Hepatocyte (in vitro differentiated cells): ENCODE results near the gene KHDRBS1. TPM values are rescaled to one million over a fixed set of nuclear protein-coding genes. Genes with fewer than 3 reads are reported as not detected.

Source experiments
- DNase-seq: peaks from one replicate; pipeline ENCODE4 v3.0.0-alpha.2; 2016; ENCODE audit warnings: low spot score
- H2AFZ ChIP-seq: fragments of 200-600 bp; sonication (generic); 2 replicates; pipeline ENCODE4 v1.6.0; 2016; ENCODE audit warnings: antibody characterized with exemption, mild to moderate bottlenecking
- H3K27ac ChIP-seq: fragments of 200-600 bp; sonication (generic); 2 replicates; pipeline ENCODE4 v1.5.1; 2016; ENCODE audit warnings: mild to moderate bottlenecking
- H3K27me3 ChIP-seq: fragments of 200-600 bp; sonication (generic); 2 replicates; pipeline ENCODE4 v1.6.1; 2016
- H3K36me3 ChIP-seq: fragments of 200-600 bp; sonication (generic); replicated peaks from 2 replicates; pipeline ENCODE4 v1.5.1; 2016; ENCODE audit warnings: low read depth; ENCODE audit not compliant: insufficient read depth
- H3K4me1 ChIP-seq: fragments of 200-600 bp; sonication (generic); 2 replicates; pipeline ENCODE4 v1.5.1; 2016; ENCODE audit warnings: mild to moderate bottlenecking, moderate library complexity; ENCODE audit not compliant: insufficient read depth
- H3K4me2 ChIP-seq: fragments of 200-600 bp; sonication (generic); 2 replicates; pipeline ENCODE4 v1.6.0; 2016
- H3K4me3 ChIP-seq: fragments of 200-600 bp; sonication (generic); 2 replicates; pipeline ENCODE4 v1.5.1; 2016; ENCODE audit warnings: mild to moderate bottlenecking
- H3K79me2 ChIP-seq: fragments of 200-600 bp; sonication (generic); 2 replicates; pipeline ENCODE4 v1.6.0; 2017; ENCODE audit warnings: mild to moderate bottlenecking
- H3K9me2 ChIP-seq: fragments of 200-600 bp; sonication (generic); replicated peaks from 2 replicates; pipeline ENCODE4 v1.6.0; 2017; ENCODE audit warnings: mild to moderate bottlenecking; ENCODE audit not compliant: insufficient read depth
- H3K9me3 ChIP-seq: fragments of 200-600 bp; sonication (generic); 2 replicates; pipeline ENCODE4 v1.5.1; 2016; ENCODE audit warnings: low read depth, mild to moderate bottlenecking
- H4K20me1 ChIP-seq: fragments of 200-600 bp; sonication (generic); 2 replicates; pipeline ENCODE4 v1.6.0; 2016; ENCODE audit warnings: mild to moderate bottlenecking; ENCODE audit not compliant: insufficient read depth, poor library complexity, severe bottlenecking
- CTCF ChIP-seq: fragments of 200-600 bp; sonication (generic); IDR thresholded peaks from 2 replicates; pipeline ENCODE4 v1.5.1; 2016; ENCODE audit warnings: antibody characterized with exemption, mild to moderate bottlenecking; ENCODE audit not compliant: poor library complexity
- EZH2 ChIP-seq: fragments of 200-600 bp; sonication (generic); IDR thresholded peaks from 2 replicates; pipeline ENCODE4 v1.6.1; 2016; ENCODE audit warnings: antibody characterized with exemption, mild to moderate bottlenecking, borderline replicate concordance
- EZH2phosphoT487 ChIP-seq: fragments of 200-600 bp; sonication (generic); IDR thresholded peaks from one replicate; pipeline ENCODE4 v1.6.1; 2018; ENCODE audit warnings: antibody characterized with exemption, mild to moderate bottlenecking, low read depth, moderate library complexity; ENCODE audit not compliant: unreplicated experiment, severe bottlenecking
- WGBS: methylation state at CpG from one replicate; pipeline ENCODE4 v1.1.6; 2016; ENCODE audit warnings: low lambda C conversion rate; ENCODE audit errors: missing lambda C conversion rate; 5-methylcytosine and 5-hydroxymethylcytosine counted together
- polyA plus RNA-seq: library from polyadenylated mRNA; unstranded; fragments of >200 nt; fragmentation: Nextera tagmentation; extraction: Ambion mirVana; gene quantifications from 2 replicates; pipeline ENCODE4 v1.2.1, GENCODE V29; 2016
- total RNA-seq: library from RNA; depleted of rRNA; stranded (reverse); fragments of >200 nt; gene quantifications from 2 replicates; pipeline ENCODE4 v1.2.3, GENCODE V29; 2014

Gene KHDRBS1
- total and polyA plus RNA-seq, 2 experiments from 2014 or later = 81.9 to 98.7 TPM

GRCh38 chr1:32040711-32041110, 27.0 kb downstream of the KHDRBS1 start:
- H3K36me3 ChIP-seq = peaks cover 14% of the 10 kb centered on the region
- H3K4me1 ChIP-seq = no peaks in the 10 kb centered on the region
- no peak for TF ChIP-seq CTCF
- TF ChIP-seq EZH2phosphoT487 = no peak
- no peak overlapping the region for H3K4me3 ChIP-seq
- H3K4me2 ChIP-seq = no peak overlapping the region
- peaks cover 63% of the 10 kb centered on the region for H3K79me2 ChIP-seq
- no peaks in the 10 kb centered on the region for H3K9me2 ChIP-seq
- no peak overlapping the region for H3K27ac ChIP-seq
- 97% methylated on average over 3 of the region's 3 CpGs for WGBS
- H4K20me1 ChIP-seq = peaks cover 51% of the 10 kb centered on the region
- H3K27me3 ChIP-seq = no peaks in the 10 kb centered on the region
- no peak overlapping the region for H2AFZ ChIP-seq
- DNase-seq = no peak
- no peaks in the 10 kb centered on the region for H3K9me3 ChIP-seq

GRCh38 chr1:32042330-32042729, 28.7 kb downstream of the KHDRBS1 start:
- 94% methylated on average over 5 of the region's 5 CpGs for WGBS
- H3K36me3 ChIP-seq = peaks cover 19% of the 10 kb centered on the region
- no peaks in the 10 kb centered on the region for H3K27me3 ChIP-seq
- H3K4me1 ChIP-seq = no peaks in the 10 kb centered on the region
- no peak overlapping the region for H3K27ac ChIP-seq
- peaks cover 35% of the 10 kb centered on the region for H4K20me1 ChIP-seq
- H3K4me3 ChIP-seq = no peak overlapping the region
- H3K9me2 ChIP-seq = no peaks in the 10 kb centered on the region
- DNase-seq = no peak
- H3K79me2 ChIP-seq = peaks cover 53% of the 10 kb centered on the region
- no peak overlapping the region for H3K4me2 ChIP-seq
- no peak for TF ChIP-seq EZH2phosphoT487
- no peak for TF ChIP-seq CTCF
- no peak for TF ChIP-seq EZH2
- H2AFZ ChIP-seq = no peak overlapping the region
- no peaks in the 10 kb centered on the region for H3K9me3 ChIP-seq

GRCh38 chr1:32044234-32044633, 30.6 kb downstream of the KHDRBS1 start:
- Histone ChIP-seq H4K20me1 (peaks cover 22% of the 10 kb centered on the region), H3K4me1 (no peaks in the 10 kb centered on the region), H3K9me2 (no peaks in the 10 kb centered on the region), H3K79me2 (peaks cover 43% of the 10 kb centered on the region), H3K9me3 (no peaks in the 10 kb centered on the region), H3K27me3 (no peaks in the 10 kb centered on the region), H2AFZ (no peak overlapping the region), H3K4me3 (no peak overlapping the region), H3K36me3 (peaks cover 14% of the 10 kb centered on the region), H3K4me2 (no peak overlapping the region), H3K27ac (no peak overlapping the region)
- WGBS = 89% methylated on average over 1 of the region's 1 CpG
- no peak for DNase-seq
- TF ChIP-seq EZH2phosphoT487 = no peak

- Histone ChIP-seq H3K4me1 (no peaks in the 10 kb centered on the region), H3K36me3 (peaks cover 7% of the 10 kb centered on the region), H3K9me3 (no peaks in the 10 kb centered on the region), H4K20me1 (peaks cover 12% of the 10 kb centered on the region), H3K9me2 (no peaks in the 10 kb centered on the region), H3K79me2 (peaks cover 39% of the 10 kb centered on the region), H3K27ac (no peak overlapping the region), H3K4me3 (no peak overlapping the region), H2AFZ (no peak overlapping the region), H3K4me2 (no peak overlapping the region), H3K27me3 (no peaks in the 10 kb centered on the region)
- TF ChIP-seq CTCF (no peak), EZH2 (no peak), EZH2phosphoT487 (no peak)
- 96% methylated on average over 2 of the region's 2 CpGs for WGBS
- no peak for DNase-seq
These were observed 32.1 kb downstream of the KHDRBS1 start for GRCh38 chr1:32045772-32046171.
